ENCODE data around the gene ARPP19.

The ARPP19 gene

GRCh38 chr15:52503788-52504496, 64.9 kb downstream of the ARPP19 start:
- Histone ChIP-seq H3K4me1 (ENCODE audit: control insufficient read depth in 5 of 5, insufficient read depth in 5 of 5, low read length in 5 of 5) (peaks cover 0 to 10% (median 6%) of the 10 kb centered on the region in 5 donors), H3K27ac (ENCODE audit: low read depth, low read length) (no peak overlapping the region), H3K9me3 (ENCODE audit: control insufficient read depth in 5 of 5, low read length in 5 of 5) (no peaks in the 10 kb centered on the region), H3K9ac (ENCODE audit: low read length in 5 of 5) (no peak overlapping the region), H3K4me3 (ENCODE audit: low read depth in 1 of 5, low read length in 5 of 5) (no peak overlapping the region), H3K36me3 (ENCODE audit: control insufficient read depth in 5 of 5, insufficient read depth in 5 of 5, low read length in 5 of 5) (no peaks in the 10 kb centered on the region), H3K27me3 (ENCODE audit: control insufficient read depth in 5 of 5, insufficient read depth in 4 of 5, low read length in 5 of 5) (no peaks in the 10 kb centered on the region)

DNA sequence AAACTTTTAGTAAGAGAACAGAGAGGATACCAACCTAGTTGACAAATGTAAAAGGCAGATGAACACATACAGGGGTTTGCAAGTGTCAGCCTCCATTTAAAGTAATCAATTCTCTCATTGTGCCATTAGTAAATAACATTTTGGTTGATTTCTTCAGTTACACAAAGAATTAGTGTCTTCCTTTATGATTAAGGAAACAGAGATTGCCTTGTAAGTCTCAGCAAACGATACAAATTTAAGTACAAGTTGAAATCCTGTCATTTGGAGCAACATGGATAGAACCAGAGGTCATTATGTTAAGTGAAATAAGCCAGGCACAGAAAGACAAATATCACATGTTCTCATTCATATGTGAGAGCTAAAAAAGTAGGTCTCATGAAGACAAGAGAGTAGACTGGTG, 66.2 kb downstream of the ARPP19 start:
- H3K4me1 ChIP-seq (ENCODE audit: control insufficient read depth in 5 of 5, insufficient read depth in 5 of 5, low read length in 5 of 5): peaks cover 0 to 8% (median 6%) of the 10 kb centered on the region in 5 donors
- no peak overlapping the region for H3K4me3 ChIP-seq (ENCODE audit: low read depth in 1 of 5, low read length in 5 of 5)
- H3K27me3 ChIP-seq (ENCODE audit: control insufficient read depth in 5 of 5, insufficient read depth in 4 of 5, low read length in 5 of 5): no peaks in the 10 kb centered on the region
- no peaks in the 10 kb centered on the region for H3K36me3 ChIP-seq (ENCODE audit: control insufficient read depth in 5 of 5, insufficient read depth in 5 of 5, low read length in 5 of 5)
- H3K27ac ChIP-seq (ENCODE audit: low read depth, low read length): no peak overlapping the region
- H3K9ac ChIP-seq (ENCODE audit: low read length in 5 of 5): no peak overlapping the region
- no peaks in the 10 kb centered on the region for H3K9me3 ChIP-seq (ENCODE audit: control insufficient read depth in 5 of 5, low read length in 5 of 5)

DNA sequence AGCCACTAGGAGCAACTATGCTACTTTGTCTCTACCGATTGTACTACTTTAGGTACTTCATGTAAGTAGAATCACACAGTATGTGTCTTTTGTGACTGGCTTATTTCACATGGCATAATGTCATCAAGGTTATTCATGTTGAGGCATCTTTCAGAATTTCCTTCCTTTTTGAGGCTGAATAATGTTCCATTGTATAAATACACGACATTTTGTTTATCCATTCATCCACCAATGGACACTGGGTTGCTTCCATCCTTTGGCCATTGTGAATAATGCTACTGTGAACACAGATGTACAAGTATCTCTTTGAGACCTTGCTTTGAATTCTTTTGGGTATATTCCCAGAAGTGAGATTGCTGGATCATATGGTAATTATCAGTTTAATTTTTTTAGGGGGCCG, 69.3 kb downstream of the ARPP19 start:
- Histone ChIP-seq H3K4me1 (ENCODE audit: control insufficient read depth in 5 of 5, insufficient read depth in 5 of 5, low read length in 5 of 5) (peaks cover 0 to 6% (median 5%) of the 10 kb centered on the region in 5 donors), H3K27me3 (ENCODE audit: control insufficient read depth in 5 of 5, insufficient read depth in 4 of 5, low read length in 5 of 5) (no peaks in the 10 kb centered on the region), H3K9ac (ENCODE audit: low read length in 5 of 5) (no peak overlapping the region), H3K4me3 (ENCODE audit: low read depth in 1 of 5, low read length in 5 of 5) (no peak overlapping the region), H3K9me3 (ENCODE audit: control insufficient read depth in 5 of 5, low read length in 5 of 5) (no peaks in the 10 kb centered on the region), H3K36me3 (ENCODE audit: control insufficient read depth in 5 of 5, insufficient read depth in 5 of 5, low read length in 5 of 5) (no peaks in the 10 kb centered on the region), H3K27ac (ENCODE audit: low read depth, low read length) (no peak overlapping the region)

- Histone ChIP-seq H3K9me3 (ENCODE audit: control insufficient read depth in 5 of 5, low read length in 5 of 5) (no peaks in the 10 kb centered on the region), H3K4me1 (ENCODE audit: control insufficient read depth in 5 of 5, insufficient read depth in 5 of 5, low read length in 5 of 5) (no peaks in the 10 kb centered on the region), H3K4me3 (ENCODE audit: low read depth in 1 of 5, low read length in 5 of 5) (no peak overlapping the region), H3K36me3 (ENCODE audit: control insufficient read depth in 5 of 5, insufficient read depth in 5 of 5, low read length in 5 of 5) (no peaks in the 10 kb centered on the region), H3K27me3 (ENCODE audit: control insufficient read depth in 5 of 5, insufficient read depth in 4 of 5, low read length in 5 of 5) (no peaks in the 10 kb centered on the region), H3K27ac (ENCODE audit: low read depth, low read length) (no peak overlapping the region), H3K9ac (ENCODE audit: low read length in 5 of 5) (no peak overlapping the region)
Observed at GRCh38 chr15:52498706-52499105, 70.1 kb downstream of the ARPP19 start.

Data from subcutaneous abdominal adipose tissue (tissue), 5 donors.